GM21737 (cell line): ENCODE data around the gene RTEL1.
A peak's percentile ranks its signal among the peaks of the same experiment; 100 is the strongest.

Experiments used
- ATAC-seq: cut with Tn5 transposase; IDR thresholded peaks from one replicate; pipeline ENCODE4 v1.9.1; 2021; ENCODE audit warnings: mild to moderate bottlenecking, moderate library complexity; ENCODE audit not compliant: unreplicated experiment

RTEL1 gene

DNA sequence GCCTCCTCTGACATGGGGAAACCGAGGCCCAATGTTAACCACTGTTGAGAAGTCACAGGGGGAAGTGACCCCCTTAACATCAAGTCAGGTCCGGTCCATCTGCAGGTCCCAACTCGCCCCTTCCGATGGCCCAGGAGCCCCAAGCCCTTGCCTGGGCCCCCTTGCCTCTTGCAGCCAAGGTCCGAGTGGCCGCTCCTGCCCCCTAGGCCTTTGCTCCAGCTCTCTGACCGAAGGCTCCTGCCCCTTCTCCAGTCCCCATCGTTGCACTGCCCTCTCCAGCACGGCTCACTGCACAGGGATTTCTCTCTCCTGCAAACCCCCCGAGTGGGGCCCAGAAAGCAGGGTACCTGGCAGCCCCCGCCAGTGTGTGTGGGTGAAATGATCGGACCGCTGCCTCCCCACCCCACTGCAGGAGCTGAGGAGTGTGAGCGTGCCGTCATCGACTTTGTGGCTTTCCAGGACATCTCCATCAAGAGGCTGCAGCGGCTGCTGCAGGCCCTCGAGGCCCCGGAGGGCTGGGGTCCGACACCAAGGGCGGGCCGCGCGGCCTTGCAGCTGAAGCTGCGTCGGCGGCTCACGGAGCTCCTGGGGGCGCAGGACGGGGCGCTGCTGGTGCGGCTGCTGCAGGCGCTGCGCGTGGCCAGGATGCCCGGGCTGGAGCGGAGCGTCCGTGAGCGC, 39.9 kb downstream of the RTEL1 start:
- ATAC-seq, result no peak

DNA sequence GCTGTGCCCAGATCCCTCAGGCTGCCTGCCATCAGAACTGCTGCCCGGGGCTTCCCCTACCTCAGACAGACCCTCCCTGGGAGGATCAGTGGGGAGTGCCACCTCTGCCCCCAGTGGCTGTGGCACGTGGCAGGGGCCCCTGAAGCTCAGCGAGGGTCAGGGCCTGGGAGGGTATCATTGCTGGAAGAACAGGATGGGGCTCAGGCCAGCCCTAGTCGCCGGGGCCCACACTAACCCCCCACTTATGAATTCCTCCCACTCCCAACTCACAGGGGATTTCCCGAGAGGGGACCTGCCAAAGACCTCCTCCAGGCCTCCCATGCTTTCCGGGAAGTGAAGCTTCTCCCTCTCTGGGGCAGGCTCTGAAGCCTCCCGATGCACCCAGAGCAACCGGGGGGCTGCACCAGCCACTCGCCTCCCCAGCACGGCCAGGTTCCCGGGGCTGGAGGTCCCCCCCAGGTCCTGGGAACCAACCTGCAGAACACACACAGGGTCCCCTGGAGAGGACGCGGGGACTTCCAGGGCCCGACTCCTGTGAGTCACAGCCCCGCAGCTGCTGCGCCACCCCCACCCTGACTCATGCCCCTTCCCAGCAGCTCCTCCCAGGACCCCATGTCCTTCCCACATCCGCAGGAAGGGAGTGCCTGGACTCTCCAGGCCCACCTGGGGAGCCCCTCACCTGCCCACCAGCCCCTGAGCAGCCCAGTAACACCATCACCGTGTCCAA, 40.8 kb downstream of the RTEL1 start:
- ATAC-seq, result no peak

- no peak for ATAC-seq
These were observed 41.5 kb downstream of the RTEL1 start for GRCh38 chr20:63699466-63700198.

DNA sequence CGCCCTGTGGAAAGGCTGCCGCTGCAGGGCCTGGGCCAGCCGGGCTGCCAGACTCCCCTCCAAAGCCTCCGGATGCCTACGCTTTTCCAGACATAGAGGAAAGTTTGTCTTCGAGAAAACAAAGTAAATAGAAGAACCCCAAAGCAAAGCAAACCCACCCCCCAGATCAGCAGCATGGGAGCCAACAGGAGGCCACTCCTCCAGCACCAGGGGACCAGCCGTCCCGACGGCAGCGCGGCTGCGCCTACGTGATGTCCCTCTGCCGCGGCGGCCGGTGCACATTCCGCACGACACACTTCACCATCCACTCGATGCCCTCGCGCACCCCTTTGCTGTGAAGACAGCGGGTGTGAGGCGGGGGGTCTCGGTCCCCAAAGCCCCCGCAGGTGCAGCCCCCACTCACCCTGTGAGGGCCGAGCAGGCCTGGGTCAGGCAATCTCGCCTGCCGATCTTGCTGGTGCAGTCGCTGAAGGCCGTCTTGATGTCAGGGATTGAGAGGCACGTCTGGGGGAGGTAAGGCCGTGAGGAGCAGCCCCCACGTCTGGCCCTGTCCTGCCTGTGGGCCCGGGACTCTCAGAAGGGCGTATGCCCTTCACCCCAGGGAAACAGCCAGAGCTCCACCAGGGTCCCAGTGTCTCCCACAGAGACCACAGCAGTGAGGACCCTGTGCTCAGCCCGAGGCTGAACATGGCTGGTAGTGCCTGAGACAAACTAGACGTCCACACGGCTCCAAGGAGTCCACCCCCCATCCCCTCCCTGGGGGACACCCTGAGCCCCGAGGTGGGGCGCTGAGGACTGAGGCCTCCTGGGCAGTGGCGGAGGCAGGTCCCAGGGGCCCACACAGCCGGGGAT, 42.3 kb downstream of the RTEL1 start:
- no peak for ATAC-seq

GRCh38 chr20:63701051-63701328, 42.9 kb downstream of the RTEL1 start:
- ATAC-seq, result no peak

GRCh38 chr20:63701329-63702035, 43.4 kb downstream of the RTEL1 start:
- ATAC-seq, result no peak

DNA sequence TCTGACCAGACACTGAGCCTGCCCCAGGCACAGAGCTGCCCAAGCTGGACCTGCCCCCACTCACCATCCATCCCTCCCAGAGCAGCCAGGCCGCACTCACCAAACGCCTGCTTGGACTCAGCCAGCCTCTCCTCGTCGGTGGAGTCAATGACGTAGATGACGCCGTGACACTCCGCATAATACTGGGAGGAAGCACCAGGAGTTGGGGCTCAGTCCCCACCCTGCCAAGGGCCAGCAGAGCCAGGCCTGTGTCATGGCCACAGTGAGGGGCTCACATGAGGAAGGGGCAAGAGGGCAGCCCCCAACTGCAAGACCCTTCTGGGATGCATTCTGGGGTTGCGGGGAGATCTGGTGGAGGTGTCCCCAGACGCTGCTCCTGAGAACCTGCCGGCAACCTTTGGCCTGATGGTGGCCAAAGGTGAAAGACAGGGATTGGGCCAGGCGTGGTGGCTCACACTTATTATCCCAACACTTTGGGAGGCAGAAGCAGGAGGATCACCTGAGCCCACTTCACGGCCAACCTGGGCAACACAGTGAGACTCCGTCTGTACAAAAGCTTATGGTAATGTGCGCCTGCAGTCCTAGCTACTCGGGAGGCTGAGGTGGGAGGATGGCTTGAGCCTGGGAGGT, 44.0 kb downstream of the RTEL1 start:
- no peak for ATAC-seq

DNA sequence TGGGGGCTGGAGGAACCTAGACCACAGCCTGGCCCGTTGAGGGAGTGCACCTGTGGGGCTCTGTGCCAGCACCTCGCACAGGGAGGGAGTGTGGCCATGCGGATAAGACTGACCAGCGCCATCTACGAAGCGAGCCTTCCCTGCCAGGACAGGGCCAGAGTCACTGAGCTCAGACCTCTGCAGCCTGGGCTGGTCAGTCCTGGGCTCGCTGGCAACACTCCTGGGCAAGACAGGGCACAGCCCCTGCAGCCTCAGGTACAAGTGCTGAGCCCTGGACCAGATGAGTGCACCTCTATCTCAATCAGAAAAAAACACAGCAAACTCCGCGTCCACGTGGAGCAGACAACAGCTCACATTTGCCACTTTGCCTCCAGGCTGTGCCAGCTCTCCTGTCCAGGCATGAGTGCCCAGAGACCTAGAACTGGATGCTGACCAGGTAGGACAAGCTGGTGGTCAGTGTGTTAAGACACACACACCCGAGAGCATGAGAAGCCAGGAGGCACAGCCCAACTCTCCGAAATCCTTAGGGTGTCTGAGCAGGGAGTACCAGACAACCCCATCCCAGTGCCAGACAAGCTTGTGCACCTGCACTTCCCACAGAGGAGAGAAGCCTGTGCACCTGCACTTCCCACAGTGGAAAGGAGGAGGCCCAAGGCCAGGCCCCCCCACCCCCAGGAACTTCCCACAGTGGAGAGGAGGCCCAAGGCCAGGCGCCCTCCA, 44.8 kb downstream of the RTEL1 start:
- no peak for ATAC-seq

- no peak for ATAC-seq
These were observed 45.4 kb downstream of the RTEL1 start for GRCh38 chr20:63703471-63703975.

GRCh38 chr20:63703976-63704748, 46.0 kb downstream of the RTEL1 start:
- ATAC-seq, result no peak

GRCh38 chr20:63704749-63705117, 46.6 kb downstream of the RTEL1 start:
- ATAC-seq, result no peak

GRCh38 chr20:63705232-63706026, 47.3 kb downstream of the RTEL1 start:
- no peak for ATAC-seq

DNA sequence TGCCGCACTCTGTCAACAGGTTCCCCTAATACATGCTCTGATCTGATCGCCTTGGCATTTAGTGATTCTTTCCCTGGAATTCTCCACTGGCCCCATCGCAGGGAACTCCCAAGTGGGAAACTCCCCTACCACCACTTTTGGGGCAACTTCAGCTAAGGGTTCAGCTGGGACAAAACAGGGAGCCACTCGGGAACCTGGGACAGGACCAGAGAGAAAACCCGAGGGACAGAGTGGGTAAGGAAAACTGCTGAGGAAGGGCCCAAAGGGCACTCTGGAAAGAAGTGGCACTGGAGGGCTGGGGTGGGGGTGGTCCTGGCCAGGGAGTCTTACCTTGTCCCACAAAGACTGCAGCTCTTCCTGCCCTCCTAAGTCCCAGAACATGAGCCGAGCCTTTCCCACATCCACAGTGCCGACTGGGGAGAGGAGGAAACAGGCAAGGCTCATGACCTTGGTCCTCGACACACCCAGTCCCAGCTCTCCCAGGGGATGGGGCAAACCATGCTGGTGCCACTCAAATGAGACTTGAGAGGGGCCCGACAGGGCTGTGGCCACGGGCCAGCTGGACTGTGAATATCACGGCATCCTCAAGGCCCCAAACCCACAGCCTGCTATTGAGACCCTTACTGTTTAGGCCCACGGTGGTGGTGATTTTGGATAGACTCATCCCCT, 48.0 kb downstream of the RTEL1 start:
- no peak for ATAC-seq

DNA sequence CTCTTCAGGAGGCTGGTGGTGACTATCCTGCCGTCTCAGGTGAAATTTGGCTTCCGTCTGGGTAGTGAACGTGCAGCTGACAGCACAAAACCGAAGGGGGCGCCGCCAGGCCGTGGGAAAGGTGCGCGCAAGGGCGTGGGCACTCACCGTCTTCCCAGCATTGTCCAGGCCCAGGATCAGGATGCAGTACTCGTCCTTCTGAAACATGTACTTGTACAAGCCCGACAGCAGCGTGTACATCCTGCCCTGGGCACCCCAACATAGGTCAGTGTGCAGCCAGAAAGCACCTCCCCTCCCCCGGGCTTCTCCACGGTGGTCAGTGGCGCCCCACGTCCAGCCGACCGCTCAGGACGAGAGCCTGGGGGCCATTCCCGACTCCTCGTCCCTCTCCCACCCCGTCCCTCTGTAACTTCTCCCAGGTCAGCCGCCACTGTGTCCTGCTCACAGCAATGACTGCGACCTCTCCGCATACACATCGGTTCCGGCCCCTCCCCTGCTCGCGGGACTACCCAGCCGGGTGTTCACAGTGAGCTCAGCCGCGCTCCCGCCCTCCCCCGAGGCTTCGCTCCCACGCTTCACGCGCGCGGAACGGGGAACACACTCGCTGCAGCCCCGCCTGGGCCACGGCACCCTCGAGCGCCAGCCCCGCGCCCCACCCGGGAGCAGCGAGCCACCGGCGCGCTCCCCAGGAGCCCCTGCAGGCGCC, 48.9 kb downstream of the RTEL1 start:
- no peak for ATAC-seq

- ATAC-seq, result peak; percentile 61
These were observed 49.6 kb downstream of the RTEL1 start, which contains the start of the genes ARFRP1 and ZGPAT for GRCh38 chr20:63707558-63708300. TSS of gene ARFRP1 (minus strand) at chr20:63707976. CDS start at chr20:63707091, 885 bp downstream. TSS of gene ZGPAT (plus strand) at chr20:63708039. CDS start at chr20:63708581, 542 bp downstream.
